DMS153 treated with DMSO at 0.1 percent for 48 hours (cell line): ENCODE results near the gene RNF166.

Source experiments
- DNase-seq: peaks from one replicate; lab custom pipeline; 2025; ENCODE audit not compliant: unreplicated experiment; lab: John Stamatoyannopoulos, UW

RNF166 gene

DNA sequence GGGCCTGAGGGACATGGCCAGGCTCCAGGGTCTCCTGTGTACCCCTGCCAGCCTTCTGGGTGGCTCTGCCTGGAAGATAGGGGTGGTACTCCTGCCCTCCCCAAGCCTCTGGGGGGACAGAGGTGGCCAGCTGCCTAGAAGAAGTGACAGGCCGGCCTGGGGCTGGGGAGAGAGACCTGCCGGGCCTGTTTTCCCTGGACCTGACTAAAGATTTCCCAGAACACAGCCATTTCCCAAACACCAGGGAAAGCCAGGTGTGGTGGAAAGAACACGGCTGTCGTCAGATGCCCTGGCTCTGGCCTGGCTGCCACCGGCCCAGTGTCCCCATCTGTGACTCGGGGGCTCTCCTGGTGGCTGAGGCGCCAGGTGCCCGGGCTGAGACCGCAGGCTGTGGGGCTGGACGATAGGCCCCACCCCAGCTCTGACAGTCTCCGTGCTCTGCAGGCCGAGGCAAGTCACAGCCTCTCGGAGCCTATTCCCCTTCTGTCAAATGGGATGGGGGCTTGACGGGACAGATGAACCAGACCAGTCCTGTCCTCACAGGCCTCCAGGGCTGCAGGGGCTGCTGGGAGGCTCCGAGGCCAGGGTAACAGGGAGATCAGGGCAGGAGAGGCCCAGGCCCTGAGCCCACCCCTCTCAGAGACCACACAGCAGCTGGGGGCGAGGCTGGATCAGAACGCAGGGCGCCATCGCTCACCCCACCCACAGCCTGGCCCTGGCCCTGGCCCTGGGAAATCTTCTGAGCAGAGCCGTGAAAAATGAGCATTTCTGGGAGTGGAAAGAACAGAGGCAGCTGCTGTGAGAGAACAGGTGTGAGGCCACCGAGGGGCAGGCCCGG is 33.1 kb upstream of the RNF166 start:
- no peak for DNase-seq

- DNase-seq, result no peak
Observed at GRCh38 chr16:88738151-88739084, 32.2 kb upstream of the RNF166 start.

GRCh38 chr16:88737298-88738150 is 31.3 kb upstream of the RNF166 start:
- peak; percentile 26 for DNase-seq

DNA sequence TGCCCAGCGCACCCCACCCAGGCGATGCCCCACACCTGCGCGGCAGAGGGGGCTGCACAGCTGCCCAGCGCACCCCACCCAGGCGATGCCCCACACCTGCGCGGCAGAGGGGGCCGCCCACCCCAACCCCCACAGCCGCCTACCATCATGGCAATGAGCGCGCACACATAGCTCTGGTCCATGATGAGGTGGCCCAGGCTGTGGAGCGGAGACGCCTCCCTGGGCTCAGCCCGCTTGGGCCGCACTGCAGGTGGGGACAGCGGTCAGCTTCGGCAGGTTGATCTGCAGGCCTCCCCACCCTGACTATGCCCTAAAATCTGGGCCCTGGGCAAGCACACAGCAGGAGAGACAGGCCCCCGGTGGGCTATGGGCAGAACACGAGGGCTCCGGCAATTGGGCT is 30.3 kb upstream of the RNF166 start:
- DNase-seq, result no peak

GRCh38 chr16:88736088-88736487 is 29.9 kb upstream of the RNF166 start:
- DNase-seq, result no peak

DNA sequence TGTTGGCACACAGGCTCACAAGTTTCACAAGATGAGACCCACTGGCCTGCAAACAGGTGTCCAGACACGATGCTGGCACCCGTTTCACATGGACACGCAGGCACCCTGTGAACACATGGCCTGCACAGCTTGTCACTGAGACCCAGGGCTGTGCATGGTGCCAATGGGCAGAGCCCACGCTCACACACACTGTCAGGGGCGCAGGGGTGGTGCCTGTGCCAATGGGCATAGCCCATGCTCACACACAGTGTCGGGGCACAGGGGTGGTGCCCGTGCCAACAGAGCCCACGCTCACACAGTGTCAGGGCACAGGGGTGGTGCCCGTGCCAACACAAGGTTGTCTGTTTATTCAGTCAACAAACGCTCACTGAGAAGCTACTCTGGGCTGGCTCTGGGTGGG is 29.4 kb upstream of the RNF166 start:
- DNase-seq, result no peak

- no peak for DNase-seq
Observed at GRCh38 chr16:88735121-88735520, 28.9 kb upstream of the RNF166 start.

DNA sequence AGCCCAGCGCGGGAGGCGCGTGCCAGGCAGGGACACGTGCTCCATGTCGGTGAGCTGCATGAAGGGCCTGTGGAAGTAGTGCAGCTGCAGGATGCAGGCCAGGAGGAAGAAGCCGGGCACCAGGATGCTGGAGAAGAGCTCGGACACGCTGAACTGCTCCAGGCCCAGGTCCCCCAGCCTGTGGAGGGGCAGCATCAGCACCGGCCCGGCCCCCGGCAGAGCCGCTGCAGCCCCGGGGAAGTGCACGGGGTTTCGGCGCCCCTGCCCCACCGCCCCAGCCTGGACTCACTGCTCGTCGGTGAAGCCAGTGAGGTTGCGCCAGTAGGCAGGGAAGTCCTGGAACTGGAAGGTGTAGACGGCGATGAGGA is 28.1 kb upstream of the RNF166 start:
- no peak for DNase-seq

- no peak for DNase-seq
Observed at GRCh38 chr16:88733630-88734360, 27.6 kb upstream of the RNF166 start.

DNA sequence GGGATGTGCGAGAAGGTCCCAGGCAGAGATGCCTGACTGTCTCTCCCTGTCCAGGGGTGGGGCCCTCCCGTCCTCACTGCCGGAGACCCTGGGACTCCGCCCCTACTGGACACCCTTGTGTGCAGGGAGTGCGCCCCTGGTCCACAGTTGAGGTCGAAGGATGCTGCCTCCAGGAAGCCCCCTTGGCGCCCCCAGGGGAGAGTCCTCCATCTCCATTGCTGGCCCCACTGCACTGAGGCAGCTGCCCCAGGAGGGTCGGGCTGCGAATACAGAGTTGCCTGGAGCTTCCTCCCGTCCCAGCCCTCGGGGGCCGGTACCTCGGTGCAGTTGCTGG is 26.7 kb upstream of the RNF166 start:
- DNase-seq, result no peak

DNA sequence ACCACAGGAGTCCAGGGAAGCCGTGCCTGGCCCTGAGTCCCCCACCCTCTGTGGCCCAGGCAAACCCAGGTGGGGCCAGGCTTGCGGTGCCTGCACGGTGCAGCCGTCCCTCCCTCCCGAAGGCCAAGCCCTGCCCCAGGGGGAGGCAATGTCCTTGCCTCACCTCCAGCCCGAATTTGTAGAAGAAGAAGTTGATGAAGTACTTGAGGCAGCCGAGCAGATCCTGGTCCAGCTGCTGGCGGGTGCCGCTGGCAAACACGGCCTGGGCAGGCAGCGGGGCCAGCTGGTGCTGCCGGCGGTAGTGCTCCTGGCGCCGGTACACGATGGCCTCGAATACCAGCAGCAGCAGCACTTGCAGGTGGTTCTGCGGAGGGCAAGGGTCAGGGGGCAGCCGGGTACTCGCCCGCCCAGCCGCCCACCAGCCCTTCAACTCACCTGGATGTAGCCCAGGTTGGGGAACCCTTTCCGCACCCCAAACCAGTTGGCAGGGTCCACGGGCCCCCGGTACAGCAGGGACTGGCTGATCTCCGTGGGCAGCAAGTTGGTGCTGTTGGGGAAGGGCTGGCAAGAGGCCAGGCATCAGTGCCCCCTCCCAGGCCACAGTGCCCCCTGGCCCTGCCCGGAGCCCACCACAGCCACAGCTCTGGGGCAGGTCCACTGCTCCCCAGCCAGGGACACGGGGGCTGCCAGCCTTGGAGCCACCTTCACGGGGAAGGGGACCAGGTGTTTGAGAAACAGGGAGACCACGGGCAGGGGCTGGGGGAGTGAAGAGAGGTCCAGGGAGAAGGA is 26.2 kb upstream of the RNF166 start:
- DNase-seq, result no peak

GRCh38 chr16:88731699-88732098 is 25.5 kb upstream of the RNF166 start:
- no peak for DNase-seq

GRCh38 chr16:88730632-88731607 is 24.7 kb upstream of the RNF166 start:
- DNase-seq, result no peak

DNA sequence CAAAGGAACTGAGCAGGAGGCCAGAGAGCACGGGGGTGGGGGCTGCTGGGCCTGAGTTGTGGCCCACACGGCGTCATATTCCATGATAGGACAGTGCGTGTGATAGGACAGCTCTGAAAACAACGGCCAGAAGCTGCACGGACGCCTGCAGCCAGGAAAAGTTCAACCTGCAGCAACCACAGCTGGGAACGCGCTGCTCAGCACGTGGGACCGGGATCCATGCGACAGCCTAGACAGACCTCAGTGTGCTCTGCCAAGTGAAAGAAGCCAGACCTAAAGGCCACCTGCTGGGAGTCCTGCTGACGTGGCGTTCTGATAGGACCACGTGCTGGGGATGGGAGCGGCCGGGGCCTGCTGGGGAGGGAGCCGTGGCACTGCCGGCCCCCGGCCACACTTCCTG is 21.7 kb upstream of the RNF166 start:
- DNase-seq, result peak; percentile 41

DNA sequence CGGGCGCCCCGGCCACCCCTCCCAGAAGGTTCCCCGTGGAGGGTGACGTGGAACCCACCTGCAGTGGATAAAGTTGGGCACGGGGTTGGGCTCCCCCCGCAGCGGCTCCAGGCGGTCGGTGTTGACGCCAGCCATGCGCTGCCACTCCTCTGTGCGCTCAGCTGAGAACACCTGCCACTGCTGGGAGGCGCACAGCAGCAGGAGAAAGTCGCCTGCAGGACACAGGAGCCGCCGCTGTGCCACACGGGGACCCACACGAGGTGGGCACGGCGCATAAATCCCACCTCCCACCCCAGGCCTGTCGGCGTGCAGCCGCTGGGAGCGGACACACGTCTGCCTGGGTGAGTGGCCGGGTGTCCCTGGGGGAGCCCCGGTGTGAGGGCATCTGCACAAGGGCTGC is 20.8 kb upstream of the RNF166 start:
- no peak for DNase-seq

- DNase-seq, result no peak
Observed at GRCh38 chr16:88726408-88726749, 20.2 kb upstream of the RNF166 start.

DNA sequence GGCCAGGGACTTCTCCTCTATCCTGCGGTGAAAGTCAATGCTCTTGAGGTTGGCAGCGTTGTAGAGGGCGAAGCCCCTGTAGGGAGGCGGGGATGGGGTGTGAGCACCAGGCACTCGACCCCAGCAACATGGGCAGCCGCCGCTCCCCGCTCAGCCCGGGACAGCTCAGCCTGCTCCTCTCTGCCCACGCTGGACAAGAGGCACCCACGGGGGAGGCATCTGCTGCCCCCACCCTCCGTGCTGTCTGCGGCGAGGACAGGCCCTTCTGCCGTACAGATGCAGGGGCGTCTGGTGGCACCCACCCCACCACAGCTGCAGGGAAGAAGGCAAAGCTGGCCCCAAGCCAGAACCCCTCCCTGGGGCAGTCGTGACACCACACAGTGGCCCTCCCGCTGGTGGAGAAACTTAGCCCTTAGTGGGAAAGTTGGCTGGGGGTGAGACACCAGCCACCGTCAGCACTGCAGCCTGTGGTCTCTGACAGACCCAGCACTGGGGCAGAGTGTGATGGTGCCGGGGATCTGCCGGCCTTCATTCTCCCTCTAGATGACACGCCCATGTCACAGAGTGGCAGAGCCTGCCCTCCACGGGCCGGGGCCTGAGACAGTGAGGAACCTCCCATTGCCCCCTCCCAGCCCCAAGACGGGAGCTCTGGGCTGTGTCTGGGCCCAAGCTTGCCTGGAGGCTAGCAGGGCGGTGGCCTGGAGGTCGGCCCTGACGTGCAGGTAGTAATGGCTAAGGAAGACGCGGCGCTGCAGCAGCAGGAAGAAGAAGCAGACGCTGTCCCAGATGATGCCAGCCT is 19.6 kb upstream of the RNF166 start:
- DNase-seq, result no peak
